Heart right ventricle (tissue), 16 donors: ENCODE data around the gene WTIP. TPM values are rescaled to one million over a fixed set of nuclear protein-coding genes. Genes with fewer than 3 reads are reported as not detected.

Experiments used
- ATAC-seq, 8 donors: fragments of 200-7000 bp; cut with Tn5 transposase; one replicate each; pipeline ENCODE4 v1.9.1; 2020; ENCODE audit warnings: mild to moderate bottlenecking in 8 of 8, moderate library complexity in 8 of 8, moderate number of reproducible peaks in 1 of 8
- DNase-seq, 2 donors: peaks; one replicate each; pipeline ENCODE4 v3.0.0-alpha.2; 2020
- H3K27ac ChIP-seq, 10 donors: fragments of 200-600 bp; sonication (generic) in 2 of 10; one replicate each; pipeline versions ENCODE4 v1.5.0 to v1.8.0; 2020 to 2022; ENCODE audit warnings: mild to moderate bottlenecking in 3 of 10
- H3K27me3 ChIP-seq, 7 donors: fragments of 200-600 bp; one replicate each; pipeline ENCODE4 v1.8.0; 2021 to 2022; ENCODE audit warnings: mild to moderate bottlenecking in 2 of 7
- H3K36me3 ChIP-seq, 9 donors: fragments of 200-600 bp; sonication (generic) in 1 of 9; one replicate each; pipeline versions ENCODE4 v1.5.0 to v1.8.0; 2020 to 2022; ENCODE audit warnings: mild to moderate bottlenecking in 2 of 9
- H3K4me1 ChIP-seq, 9 donors: fragments of 200-600 bp; sonication (generic) in 1 of 9; one replicate each; pipeline versions ENCODE4 v1.5.0 to v1.8.0; 2020 to 2022; ENCODE audit warnings: mild to moderate bottlenecking in 4 of 9
- H3K4me3 ChIP-seq, 10 donors: fragments of 200-600 bp; sonication (generic) in 2 of 10; one replicate each; pipeline versions ENCODE4 v1.5.0 to v1.8.0; 2020 to 2022; ENCODE audit warnings: mild to moderate bottlenecking in 7 of 10, moderate library complexity in 2 of 10
- H3K9me3 ChIP-seq, 11 donors: fragments of 200-600 bp in 10 of 11; sonication (generic) in 2 of 11; one replicate each; pipeline versions ENCODE4 v1.5.0 to v1.8.0; 2013 to 2022; ENCODE audit warnings: mild to moderate bottlenecking in 2 of 11, control low read depth in 1 of 11, moderate library complexity in 1 of 11
- CTCF ChIP-seq, 9 donors: fragments of 200-600 bp; sonication (generic) in 2 of 9; IDR thresholded peaks; one replicate each; pipeline versions ENCODE4 v1.5.0 to v1.8.0; 2021 to 2022; ENCODE audit warnings: antibody characterized with exemption in 9 of 9, mild to moderate bottlenecking in 5 of 9, moderate library complexity in 1 of 9
- WGBS, 2 donors: extraction: QIAGEN DNeasy Blood & Tissue Kit; methylation state at CpG; one replicate each; pipeline ENCODE4 v1.1.7; 2013; ENCODE audit warnings: inconsistent platforms in 1 of 2; 5-methylcytosine and 5-hydroxymethylcytosine counted together
- intact Hi-C, 10 donors: fragments of 100-400 bp; cut with DNase I; formaldehyde crosslinking; loops; one replicate each; pipeline versions ENCODE4 v1.11.1 to v1.14.2; 2022
- long read RNA-seq, 3 donors: library from polyadenylated mRNA; unstranded; transcript quantifications; one replicate each; pipeline ENCODE4 v2.0.0, GENCODE V29; 2020 to 2021
- polyA plus RNA-seq, 2 donors: library from polyadenylated mRNA; stranded (reverse); fragments of 200-250 nt; gene quantifications; one replicate each; pipeline ENCODE4 v1.2.3, GENCODE V29; 2013
- total RNA-seq, 10 donors: library from RNA; stranded (reverse); fragmentation: NEBNext Ultra II Directional in 3 of 10; extraction: Animal tissue kit (Norgen Biotek cat#: 25700) in 3 of 10; gene quantifications; one replicate each; pipeline versions ENCODE4 v1.2.1 to v1.2.4, GENCODE V29; 2021 to 2023
- donor health status: Arrhythmogenic right ventricular cardiomyopathy.
- donor health status: ischemic (EF 13 %, LVEDD 7.1; RV severe dilation, severe dysfunction).
- donor health status: healthy with polysubstance abuse.
- donor health status: DM: no; HTN: yes; CAD: no.
- donor health status: DM: no; HTN: no; CAD: no.
- donor health status: ischemic (EF 25% LVEDD 6.9; RV normal size, moderate dysfunction).
- donor health status: ischemic (EF 25% LVEDD 5.7; RV mildly dilated, moderate dysfunction).
- donor health status: healthy.
- donor health status: DM: yes; HTN: yes; CAD: no.
- donor health status: Ischemic cardiomyopathy.
- donor health status: ischemic (EF 35%, LVEDD 5.7; RV mildly dilated, moderate dysfunction).
- donor health status: nonischemic (EF 11% LVEDD 7.7; RV severe dilation, severe dysfunction).
- donor health status: DM: yes; HTN: yes; CAD: no.
- donor health status: PGD.
- donor health status: ischemic (EF 29% LVEDD 5.4; RV normal size, mild dysfunction).
- donor health status: nonischemic (EF 23%, LVEDD 6.1; RV moderate dilation, normal function).

WTIP gene
- total RNA-seq (10 to 100 TPM; 15.2 to 30.0 (median 25.2) TPM), polyA plus RNA-seq (1 to 10 TPM; 4.8 to 9.2 TPM)
- long read RNA-seq, donor 1, full-length matches to known transcripts, result 61 of 71 reads
- long read RNA-seq, donor 1, partial matches to known transcripts, result 0 of 71 reads
- long read RNA-seq, donor 1, other reads (novel, unspliced or antisense), result 10 of 71 reads
- long read RNA-seq, donor 2, full-length matches to known transcripts, result 34 of 38 reads
- long read RNA-seq, donor 2, partial matches to known transcripts, result 1 of 38 reads
- long read RNA-seq, donor 2, other reads (novel, unspliced or antisense), result 3 of 38 reads
- long read RNA-seq, donor 3, full-length matches to known transcripts, result 4 of 8 reads
- long read RNA-seq, donor 3, partial matches to known transcripts, result 4 of 8 reads
- long read RNA-seq, donor 3, other reads (novel, unspliced or antisense), result 0 of 8 reads

GRCh38 chr19:34480971-34481841, at the start of gene WTIP:
Gene WTIP (plus strand): TSS chr19:34481758. CDS start chr19:34481975, 217 bp downstream.
- H3K27me3 ChIP-seq, result peaks cover 0 to 40% (median 0%) of the 10 kb centered on the region in 7 donors
- 4% methylated on average over 69 to 95 of the region's 95 CpGs for WGBS, 2 donors
- no peaks in the 10 kb centered on the region for H3K9me3 ChIP-seq
- TF ChIP-seq CTCF (IDR thresholded peaks at IDR 0.05), result peak in 1 of 9 donors; percentile 10
- H3K4me3 ChIP-seq, result peak within 1 kb of the TSS; percentile 32 to 96 (median 70)
- H3K36me3 ChIP-seq, result peaks cover 0 to 4% (median 0%) of the 10 kb centered on the region in 9 donors
- DNase-seq (peak; percentile 79 to 86), ATAC-seq (peak; percentile 80 to 91 (median 84))
- peak within 1 kb of the TSS; percentile 80 to 95 (median 90) for H3K27ac ChIP-seq
- H3K4me1 ChIP-seq, result peaks cover 9 to 48% (median 26%) of the 10 kb centered on the region in 9 donors
- intact Hi-C loops, result no loop called here

- DNase-seq, result peak; percentile 35 to 69
- WGBS, 2 donors, result 61 to 72% methylated on average over 5 of the region's 5 CpGs
- Histone ChIP-seq H3K9me3 (no peaks in the 10 kb centered on the region), H3K36me3 (peaks cover 0 to 71% (median 31%) of the 10 kb centered on the region in 9 donors), H3K27ac (peak overlapping the region in 7 of 10 donors; percentile 47 to 76 (median 62)), H3K4me3 (no peak overlapping the region), H3K27me3 (no peaks in the 10 kb centered on the region), H3K4me1 (peaks cover 8 to 63% (median 46%) of the 10 kb centered on the region in 9 donors)
- TF ChIP-seq CTCF (IDR thresholded peaks at IDR 0.05), result no peak
- peak; percentile 13 to 71 (median 58) for ATAC-seq
- intact Hi-C loops, result no loop called here
These were observed 48.8 kb upstream of the WTIP start for GRCh38 chr19:34432797-34433196.

GRCh38 chr19:34436716-34437115, 44.8 kb upstream of the WTIP start:
- no peak for DNase-seq
- peaks cover 0 to 32% (median 18%) of the 10 kb centered on the region in 9 donors for H3K4me1 ChIP-seq
- TF ChIP-seq CTCF (IDR thresholded peaks at IDR 0.05), result no peak
- H3K4me3 ChIP-seq, result no peak overlapping the region
- no peak for ATAC-seq
- no peak overlapping the region for H3K27ac ChIP-seq
- H3K27me3 ChIP-seq, result no peaks in the 10 kb centered on the region
- intact Hi-C loops, result no loop called here
- H3K9me3 ChIP-seq, result no peaks in the 10 kb centered on the region
- WGBS, 2 donors, result 73 to 77% methylated on average over 3 of the region's 3 CpGs
- peaks cover 0 to 100% (median 53%) of the 10 kb centered on the region in 9 donors for H3K36me3 ChIP-seq

- no peak for ATAC-seq
- Histone ChIP-seq H3K27me3 (no peaks in the 10 kb centered on the region), H3K36me3 (peaks cover 0 to 100% (median 71%) of the 10 kb centered on the region in 9 donors), H3K27ac (no peak overlapping the region), H3K4me1 (peaks cover 0 to 11% (median 0%) of the 10 kb centered on the region in 9 donors), H3K4me3 (no peak overlapping the region), H3K9me3 (no peaks in the 10 kb centered on the region)
- intact Hi-C loops, result no loop called here
- WGBS, 2 donors, result 96% methylated on average over 3 of the region's 3 CpGs
- DNase-seq, result no peak
- TF ChIP-seq CTCF (IDR thresholded peaks at IDR 0.05), result no peak
These were observed 33.4 kb upstream of the WTIP start for GRCh38 chr19:34448191-34448590.
